Measurements from ENCODE around the gene IFITM10. TPM values are rescaled to one million over a fixed set of nuclear protein-coding genes. Genes with fewer than 3 reads are reported as not detected.

Gene IFITM10
- total RNA-seq, 2 donors from 2014 or later, result 27.2 to 28.6 TPM

DNA sequence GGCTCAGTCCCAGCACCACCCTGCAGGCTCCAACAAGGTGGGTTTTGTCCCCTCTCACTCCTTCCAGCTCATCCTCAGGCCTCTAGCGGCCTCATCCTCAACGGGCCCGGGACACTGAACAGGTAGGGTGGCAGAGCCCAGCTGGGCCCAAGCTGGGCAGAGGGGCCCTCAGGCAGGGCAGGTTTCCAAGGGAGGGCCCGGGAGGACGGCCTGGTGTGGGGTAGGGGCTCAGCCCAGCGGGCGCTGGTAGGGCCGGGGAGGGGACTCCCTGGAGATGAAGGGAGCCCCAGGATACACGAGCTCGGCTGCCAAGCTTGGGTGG is 2.5 kb upstream of the IFITM10 start:
- peak overlapping the region; percentile 92 to 98 for H3K27ac ChIP-seq
- H3K36me3 ChIP-seq, result peaks cover 48% of the 10 kb centered on the region
- TF ChIP-seq, protein P1, sequence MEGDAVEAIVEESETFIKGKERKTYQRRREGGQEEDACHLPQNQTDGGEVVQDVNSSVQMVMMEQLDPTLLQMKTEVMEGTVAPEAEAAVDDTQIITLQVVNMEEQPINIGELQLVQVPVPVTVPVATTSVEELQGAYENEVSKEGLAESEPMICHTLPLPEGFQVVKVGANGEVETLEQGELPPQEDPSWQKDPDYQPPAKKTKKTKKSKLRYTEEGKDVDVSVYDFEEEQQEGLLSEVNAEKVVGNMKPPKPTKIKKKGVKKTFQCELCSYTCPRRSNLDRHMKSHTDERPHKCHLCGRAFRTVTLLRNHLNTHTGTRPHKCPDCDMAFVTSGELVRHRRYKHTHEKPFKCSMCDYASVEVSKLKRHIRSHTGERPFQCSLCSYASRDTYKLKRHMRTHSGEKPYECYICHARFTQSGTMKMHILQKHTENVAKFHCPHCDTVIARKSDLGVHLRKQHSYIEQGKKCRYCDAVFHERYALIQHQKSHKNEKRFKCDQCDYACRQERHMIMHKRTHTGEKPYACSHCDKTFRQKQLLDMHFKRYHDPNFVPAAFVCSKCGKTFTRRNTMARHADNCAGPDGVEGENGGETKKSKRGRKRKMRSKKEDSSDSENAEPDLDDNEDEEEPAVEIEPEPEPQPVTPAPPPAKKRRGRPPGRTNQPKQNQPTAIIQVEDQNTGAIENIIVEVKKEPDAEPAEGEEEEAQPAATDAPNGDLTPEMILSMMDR (IDR thresholded peaks at IDR 0.05), result no peak
- H3K9me3 ChIP-seq, result no peaks in the 10 kb centered on the region
- no peaks in the 10 kb centered on the region for H3K27me3 ChIP-seq (replicated peaks; ENCODE audit: insufficient read depth)
- ATAC-seq (ENCODE audit: insufficient number of reproducible peaks, low FRiP score, low read depth), result no peak
- peaks cover 20 to 45% of the 10 kb centered on the region in 2 donors for H3K4me1 ChIP-seq (ENCODE audit: control insufficient read depth in 1 of 2, low read depth in 2 of 2)
- no peak overlapping the region for H3K4me3 ChIP-seq
- DNase-seq (ENCODE audit: low spot score), result no peak

DNA sequence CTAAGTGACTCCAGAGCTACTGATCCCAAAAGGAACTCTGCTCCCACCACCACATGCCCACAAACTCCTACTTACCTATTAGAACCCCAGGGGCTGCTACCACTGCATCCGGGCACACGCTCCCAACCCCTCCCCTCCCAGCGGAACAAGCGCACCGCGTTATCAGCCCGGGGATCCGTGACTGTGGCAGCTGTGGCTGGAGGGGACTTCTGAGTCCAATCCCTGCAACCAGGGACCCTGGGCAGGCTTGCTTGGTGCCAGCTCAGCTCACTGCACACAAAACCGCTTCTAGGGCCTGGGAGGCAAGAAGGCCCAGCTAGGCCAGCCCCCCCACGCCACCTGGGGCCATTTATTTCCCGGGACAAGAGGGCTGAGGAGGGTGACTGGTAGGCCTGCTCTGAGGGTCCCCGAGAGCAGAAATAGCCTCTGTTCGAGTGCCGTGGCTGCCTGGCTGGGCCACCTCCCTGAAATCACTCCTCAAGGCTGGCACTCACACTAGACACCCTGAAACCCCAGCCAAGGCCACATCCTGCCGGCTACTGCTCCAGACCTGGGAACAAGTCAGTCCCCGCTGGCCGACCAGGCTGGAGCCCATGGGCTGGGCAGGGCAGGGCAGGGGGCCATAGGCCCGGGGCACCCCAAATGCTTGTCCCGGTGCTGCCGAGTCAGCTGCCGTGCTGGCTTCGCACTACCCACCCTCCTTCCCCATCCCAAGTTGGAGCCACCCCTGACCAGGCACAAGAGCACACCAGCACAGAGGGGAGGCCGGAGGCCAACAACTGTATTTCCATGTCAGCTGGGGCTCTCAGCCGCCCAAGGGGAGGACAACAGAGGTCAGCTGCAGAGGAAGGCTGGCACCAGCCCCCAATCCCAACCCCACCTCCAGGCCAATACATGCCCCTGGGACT is 1.9 kb upstream of the IFITM10 start:
- no peak for ATAC-seq (ENCODE audit: insufficient number of reproducible peaks, low FRiP score, low read depth)
- DNase-seq (ENCODE audit: low spot score), result no peak
- Histone ChIP-seq H3K4me1 (ENCODE audit: control insufficient read depth in 1 of 2, low read depth in 2 of 2) (peaks cover 26 to 50% of the 10 kb centered on the region in 2 donors), H3K4me3 (no peak overlapping the region), H3K27me3 (replicated peaks; ENCODE audit: insufficient read depth) (no peaks in the 10 kb centered on the region), H3K27ac (peak overlapping the region; percentile 92 to 98), H3K36me3 (peaks cover 45% of the 10 kb centered on the region), H3K9me3 (no peaks in the 10 kb centered on the region)
- TF ChIP-seq, protein P1 (IDR thresholded peaks at IDR 0.05), result no peak

DNA sequence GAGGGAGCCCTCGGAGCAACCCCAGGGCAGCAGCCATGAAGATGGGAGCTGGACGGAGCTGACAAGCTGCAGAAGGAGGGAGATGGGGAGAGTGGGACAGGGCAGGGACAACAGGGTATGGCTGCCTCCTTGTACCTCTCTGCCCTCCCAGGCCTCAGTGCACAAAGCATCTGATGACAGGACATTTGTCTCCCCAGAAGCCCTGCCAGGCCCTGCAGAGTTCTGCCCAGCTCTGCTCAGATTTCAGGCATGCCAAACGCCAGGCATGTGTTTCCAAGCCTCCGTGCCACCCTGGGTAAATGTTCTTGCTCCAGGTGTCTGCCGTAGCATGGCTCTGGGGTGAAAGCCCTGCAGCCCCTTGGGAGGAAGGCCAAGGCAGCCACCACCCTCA is 1.1 kb upstream of the IFITM10 start:
- Histone ChIP-seq H3K4me1 (ENCODE audit: control insufficient read depth in 1 of 2, low read depth in 2 of 2) (peaks cover 32 to 57% of the 10 kb centered on the region in 2 donors), H3K27ac (peak overlapping the region; percentile 92 to 98), H3K9me3 (no peaks in the 10 kb centered on the region), H3K4me3 (no peak overlapping the region), H3K36me3 (peaks cover 38% of the 10 kb centered on the region), H3K27me3 (replicated peaks; ENCODE audit: insufficient read depth) (no peaks in the 10 kb centered on the region)
- DNase-seq (ENCODE audit: low spot score) (no peak), ATAC-seq (ENCODE audit: insufficient number of reproducible peaks, low FRiP score, low read depth) (no peak)
- TF ChIP-seq, protein P1 (IDR thresholded peaks at IDR 0.05), result no peak

DNA sequence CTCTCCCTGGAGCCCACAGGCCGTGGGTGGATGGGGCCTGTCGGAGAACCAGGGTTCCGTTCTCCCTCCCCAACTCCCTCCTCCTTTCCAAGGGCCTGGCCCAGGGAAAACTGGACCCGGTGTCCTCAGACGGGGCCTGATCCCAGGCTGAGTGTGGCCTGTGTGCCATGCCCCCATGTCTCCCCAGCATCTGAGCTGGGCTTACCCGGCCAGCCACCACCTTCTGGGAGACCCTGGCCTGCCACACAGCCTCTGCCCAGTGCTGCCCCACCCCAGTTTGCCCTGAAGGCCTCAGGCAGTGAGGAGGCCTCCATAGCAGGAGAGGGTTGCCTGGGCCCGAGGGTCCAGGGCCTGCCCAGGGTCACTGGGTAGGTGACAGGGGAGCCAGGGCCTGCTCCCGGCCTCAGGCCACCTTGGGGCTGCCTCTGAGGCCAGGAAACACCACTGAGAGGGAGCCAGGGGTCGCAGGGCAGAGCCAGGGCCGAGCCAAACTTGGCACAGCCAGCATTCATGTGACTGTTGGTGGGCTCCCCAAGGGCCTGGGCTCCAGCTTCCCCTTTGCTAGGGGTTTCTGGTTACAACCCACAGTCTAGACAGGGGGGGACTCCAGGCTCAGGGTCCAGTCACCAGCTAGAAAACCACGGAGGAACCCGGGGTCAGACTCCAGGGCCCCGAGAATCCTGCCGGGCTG is 590 bp upstream of the IFITM10 start:
- TF ChIP-seq, protein P1 (IDR thresholded peaks at IDR 0.05), result no peak
- peak overlapping the region; percentile 92 to 98 for H3K27ac ChIP-seq
- no peaks in the 10 kb centered on the region for H3K9me3 ChIP-seq
- H3K4me1 ChIP-seq (ENCODE audit: control insufficient read depth in 1 of 2, low read depth in 2 of 2), result peaks cover 32 to 59% of the 10 kb centered on the region in 2 donors
- H3K27me3 ChIP-seq (replicated peaks; ENCODE audit: insufficient read depth), result no peaks in the 10 kb centered on the region
- peak overlapping the region; percentile 88 for H3K4me3 ChIP-seq
- H3K36me3 ChIP-seq, result peaks cover 32% of the 10 kb centered on the region
- ATAC-seq (ENCODE audit: insufficient number of reproducible peaks, low FRiP score, low read depth), result no peak
- no peak for DNase-seq (ENCODE audit: low spot score)
